ENCODE results near the gene COL8A1.

DNA sequence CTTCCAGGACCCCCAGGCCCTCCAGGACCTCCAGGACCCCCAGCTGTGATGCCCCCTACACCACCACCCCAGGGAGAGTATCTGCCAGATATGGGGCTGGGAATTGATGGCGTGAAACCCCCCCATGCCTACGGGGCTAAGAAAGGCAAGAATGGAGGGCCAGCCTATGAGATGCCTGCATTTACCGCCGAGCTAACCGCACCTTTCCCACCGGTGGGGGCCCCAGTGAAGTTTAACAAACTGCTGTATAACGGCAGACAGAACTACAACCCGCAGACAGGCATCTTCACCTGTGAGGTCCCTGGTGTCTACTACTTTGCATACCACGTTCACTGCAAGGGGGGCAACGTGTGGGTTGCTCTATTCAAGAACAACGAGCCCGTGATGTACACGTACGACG is 157.2 kb downstream of the COL8A1 start:
- TF ChIP-seq, protein P1, sequence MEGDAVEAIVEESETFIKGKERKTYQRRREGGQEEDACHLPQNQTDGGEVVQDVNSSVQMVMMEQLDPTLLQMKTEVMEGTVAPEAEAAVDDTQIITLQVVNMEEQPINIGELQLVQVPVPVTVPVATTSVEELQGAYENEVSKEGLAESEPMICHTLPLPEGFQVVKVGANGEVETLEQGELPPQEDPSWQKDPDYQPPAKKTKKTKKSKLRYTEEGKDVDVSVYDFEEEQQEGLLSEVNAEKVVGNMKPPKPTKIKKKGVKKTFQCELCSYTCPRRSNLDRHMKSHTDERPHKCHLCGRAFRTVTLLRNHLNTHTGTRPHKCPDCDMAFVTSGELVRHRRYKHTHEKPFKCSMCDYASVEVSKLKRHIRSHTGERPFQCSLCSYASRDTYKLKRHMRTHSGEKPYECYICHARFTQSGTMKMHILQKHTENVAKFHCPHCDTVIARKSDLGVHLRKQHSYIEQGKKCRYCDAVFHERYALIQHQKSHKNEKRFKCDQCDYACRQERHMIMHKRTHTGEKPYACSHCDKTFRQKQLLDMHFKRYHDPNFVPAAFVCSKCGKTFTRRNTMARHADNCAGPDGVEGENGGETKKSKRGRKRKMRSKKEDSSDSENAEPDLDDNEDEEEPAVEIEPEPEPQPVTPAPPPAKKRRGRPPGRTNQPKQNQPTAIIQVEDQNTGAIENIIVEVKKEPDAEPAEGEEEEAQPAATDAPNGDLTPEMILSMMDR (IDR thresholded peaks at IDR 0.05; ENCODE audit: insufficient read depth, low read depth, low read length), result no peak
- no peak for TF ChIP-seq EZH2 (IDR thresholded peaks at IDR 0.05; ENCODE audit: insufficient read depth, low read length)
